ENCODE measurements around the gene ASCC1.
A peak's percentile ranks its signal among the peaks of the same experiment; 100 is the strongest.
"Not testable (repeated sequence)": the region's sequence is repeated elsewhere in the genome, so short reads cannot be mapped to it uniquely, and the experiment has no call there.

Gene ASCC1

DNA sequence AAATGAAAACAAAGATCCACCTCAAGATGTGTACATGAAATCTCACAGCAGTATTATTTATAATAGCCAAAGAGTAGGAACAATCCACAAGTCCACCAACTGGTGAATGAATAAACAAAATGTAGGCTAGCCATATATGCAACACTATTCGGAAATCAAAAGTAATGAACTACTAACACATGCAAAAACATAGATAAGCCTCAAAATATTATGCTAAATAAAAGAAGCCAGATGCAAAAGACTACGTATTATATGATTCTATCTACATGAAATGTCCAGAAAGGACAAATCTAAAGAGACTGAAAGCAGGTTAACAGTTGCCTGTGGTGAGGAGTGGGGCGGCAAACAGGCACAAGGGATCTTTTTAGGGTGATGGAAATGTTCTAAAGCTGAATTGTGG lies 49.0 kb downstream of the ASCC1 start:
- DNase-seq, result no peak

DNA sequence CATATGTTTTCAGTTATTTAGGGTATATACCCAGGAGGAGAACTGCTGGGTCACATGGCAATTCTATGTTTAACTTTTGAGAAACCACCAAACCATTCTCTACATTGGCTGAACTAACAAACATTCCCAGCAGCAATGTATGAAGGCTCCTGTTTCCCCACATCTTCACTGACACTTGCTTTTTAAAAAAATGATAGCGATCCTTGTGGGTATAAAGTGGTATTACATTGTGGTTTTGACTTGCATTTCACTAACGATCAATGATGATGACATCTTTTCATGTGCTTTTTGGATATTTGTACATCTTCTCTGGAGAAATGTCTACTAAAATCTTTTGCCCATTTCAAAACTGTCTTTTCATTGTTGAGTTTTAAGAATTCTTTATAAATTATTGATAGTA lies 51.5 kb downstream of the ASCC1 start:
- DNase-seq, result no peak

DNA sequence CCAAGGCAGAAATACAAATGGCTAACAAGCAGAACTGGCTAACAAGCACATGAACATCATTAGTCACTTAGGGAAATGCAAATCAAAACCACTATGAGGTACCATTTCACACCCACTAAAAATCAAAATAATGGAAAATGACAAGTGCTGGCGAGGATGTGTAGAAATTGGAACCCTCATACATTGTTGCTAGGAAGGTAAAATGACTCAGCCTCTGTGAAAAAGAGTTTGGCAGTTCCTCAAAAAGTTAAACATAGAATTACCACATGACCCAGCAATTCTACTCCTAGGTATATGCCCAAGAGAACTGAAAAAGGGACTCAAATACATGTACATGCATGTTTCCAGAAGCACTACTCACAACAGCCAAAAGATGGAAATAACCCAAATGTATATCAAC lies 53.1 kb downstream of the ASCC1 start:
- no peak for DNase-seq

DNA sequence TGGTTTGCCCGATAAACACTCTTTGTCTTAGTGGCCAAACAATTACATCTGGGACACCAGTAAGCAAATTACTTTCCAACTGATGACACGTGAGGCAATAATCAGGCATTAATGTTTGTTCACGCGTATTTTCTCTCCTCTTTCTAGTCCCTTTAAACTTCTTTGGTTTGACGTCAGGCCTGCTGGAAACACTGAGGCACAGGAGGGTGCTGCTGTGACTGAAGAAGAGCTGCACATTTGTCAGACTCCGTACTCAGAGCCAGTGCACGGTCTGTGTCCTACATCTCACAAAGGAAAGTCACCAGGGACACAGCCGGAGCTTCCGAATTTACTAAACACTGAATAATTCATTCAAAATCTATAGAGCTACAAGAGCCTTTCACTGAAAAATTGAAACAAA lies 57.9 kb downstream of the ASCC1 start:
- DNase-seq, result peak; percentile 71

DNA sequence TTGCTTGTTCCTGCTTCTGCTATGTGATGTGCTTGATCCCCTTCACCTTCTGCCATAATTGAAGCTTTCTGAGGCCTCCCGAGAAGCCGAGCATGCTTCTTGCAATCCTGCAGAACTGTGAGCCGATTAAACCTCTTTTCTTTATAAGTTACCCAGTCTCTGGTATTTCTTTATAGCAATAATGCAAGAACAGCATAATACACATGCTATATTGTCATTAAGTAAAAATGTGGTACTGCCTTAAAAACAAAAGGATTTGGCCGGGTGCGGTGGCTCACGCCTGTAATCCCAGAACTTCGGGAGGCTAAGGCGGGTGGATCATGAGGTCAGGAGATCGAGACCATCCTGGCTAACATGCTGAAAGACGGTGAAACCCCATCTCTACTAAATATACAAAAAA lies 59.9 kb downstream of the ASCC1 start:
- DNase-seq, result no peak

DNA sequence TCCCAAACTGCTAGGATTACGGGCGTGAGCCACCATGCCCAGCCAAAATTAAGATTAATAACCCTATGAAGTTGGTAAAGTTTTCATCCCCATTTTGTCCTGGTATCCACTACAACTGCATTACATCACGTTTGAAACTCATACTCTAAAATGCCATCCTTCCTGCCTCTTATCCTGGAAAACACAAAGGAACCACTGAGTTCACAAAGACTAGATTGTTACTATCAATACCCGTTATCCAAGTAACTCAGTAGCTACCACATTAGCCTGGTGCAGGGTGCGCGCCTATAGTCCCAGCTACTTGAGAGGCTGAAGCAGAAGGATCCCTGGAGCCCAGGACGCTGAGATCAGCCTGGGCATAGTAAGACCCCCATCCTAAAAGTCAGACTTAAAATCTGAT lies 63.8 kb downstream of the ASCC1 start:
- no peak for DNase-seq

DNA sequence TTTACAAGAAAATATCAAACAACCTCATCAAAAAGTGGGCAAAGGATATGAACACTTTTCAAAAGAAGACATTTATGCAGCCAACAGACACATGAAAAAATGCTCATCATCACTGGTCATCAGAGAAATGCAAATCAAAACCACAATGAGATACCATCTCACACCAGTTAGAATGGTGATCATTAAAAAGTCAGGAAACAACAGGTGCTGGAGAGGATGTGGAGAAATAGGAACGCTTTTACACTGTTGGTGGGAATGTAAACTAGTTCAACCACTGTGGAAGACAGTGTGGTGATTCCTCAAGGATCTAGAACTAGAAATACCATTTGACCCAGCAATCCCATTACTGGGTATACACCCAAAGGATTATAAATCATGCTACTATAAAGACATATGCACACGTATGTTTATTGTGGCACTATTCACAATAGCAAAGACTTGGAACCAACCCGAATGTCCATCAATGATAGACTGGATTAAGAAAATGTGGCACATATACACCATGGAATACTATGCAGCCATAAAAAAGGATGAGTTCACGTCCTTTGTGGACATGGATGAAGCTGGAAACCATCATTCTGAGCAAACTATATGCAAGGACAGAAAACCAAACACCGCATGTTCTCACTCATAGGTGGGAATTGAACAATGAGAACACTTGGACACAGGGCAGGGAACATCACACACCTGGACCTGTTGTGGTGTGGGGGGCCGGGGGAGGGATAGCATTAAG lies 65.2 kb downstream of the ASCC1 start:
- not testable (repeated sequence) for DNase-seq

DNA sequence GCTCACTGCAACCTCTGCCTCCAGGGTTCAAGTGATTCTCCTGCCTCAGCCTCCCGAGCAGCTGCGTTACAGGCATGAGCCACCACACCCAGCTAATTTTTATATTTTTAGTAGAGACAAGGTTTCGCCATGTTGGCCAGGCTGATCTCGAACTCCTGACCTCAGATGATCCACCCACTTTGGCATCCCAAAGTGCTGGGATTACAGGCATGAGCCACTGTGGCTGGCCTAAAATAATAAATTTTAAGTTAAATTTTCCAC lies 68.8 kb downstream of the ASCC1 start:
- DNase-seq, result not testable (repeated sequence)

DNA sequence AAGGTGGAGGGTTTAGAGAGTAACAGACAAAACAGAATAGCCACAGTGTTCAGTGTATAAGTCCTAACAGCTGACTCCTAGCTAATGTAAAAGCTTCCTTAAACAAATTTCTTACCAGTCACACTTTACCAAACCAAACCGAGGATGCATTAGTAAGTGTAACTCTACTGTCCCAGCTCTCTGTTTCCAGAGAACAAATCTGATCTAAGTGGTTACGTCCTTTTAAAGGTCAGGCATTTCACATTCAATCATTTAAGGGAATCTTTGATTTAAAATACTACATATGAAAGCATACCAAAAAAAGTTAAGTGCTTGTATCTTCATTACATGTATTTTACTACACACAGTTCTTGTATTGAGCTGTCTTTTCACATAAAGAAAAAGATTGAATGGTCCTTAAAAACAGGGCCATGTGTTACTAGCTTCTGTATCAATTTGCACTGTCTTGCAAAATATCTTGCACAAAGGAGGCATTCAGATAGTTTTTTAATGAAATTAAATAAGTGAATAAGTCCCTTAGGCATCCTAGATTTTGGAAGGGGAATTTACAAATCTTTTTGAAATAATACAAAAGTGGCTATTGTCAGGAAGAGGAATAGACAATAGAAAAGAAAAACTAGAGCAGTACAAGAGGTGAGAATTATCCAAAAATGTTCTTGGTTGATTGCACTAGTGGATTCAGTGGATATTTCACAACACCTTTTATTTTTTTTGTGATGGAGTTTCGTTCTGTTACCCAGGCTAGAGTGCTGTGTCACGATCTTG lies 69.3 kb downstream of the ASCC1 start:
- no peak for DNase-seq

DNA sequence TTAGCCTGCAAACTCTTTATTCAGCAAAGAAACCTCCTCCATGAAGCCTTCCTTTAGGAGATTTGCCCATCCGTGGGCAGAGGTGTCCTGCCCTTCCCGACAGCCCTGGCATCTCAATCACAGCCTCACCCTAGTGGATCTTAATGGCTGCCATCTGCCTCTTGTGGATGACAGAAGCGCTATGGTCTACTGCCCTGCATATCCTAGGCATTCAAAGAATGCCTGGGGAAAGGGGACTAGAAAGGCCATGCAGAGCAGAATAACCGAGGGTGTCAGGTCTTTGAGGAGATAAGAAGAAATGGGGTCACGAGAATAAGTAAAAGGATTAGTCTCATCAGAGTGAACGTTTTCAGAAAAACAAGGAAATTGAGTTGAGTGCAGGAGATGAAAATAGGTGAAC lies 70.0 kb downstream of the ASCC1 start:
- peak; percentile 64 for DNase-seq

DNA sequence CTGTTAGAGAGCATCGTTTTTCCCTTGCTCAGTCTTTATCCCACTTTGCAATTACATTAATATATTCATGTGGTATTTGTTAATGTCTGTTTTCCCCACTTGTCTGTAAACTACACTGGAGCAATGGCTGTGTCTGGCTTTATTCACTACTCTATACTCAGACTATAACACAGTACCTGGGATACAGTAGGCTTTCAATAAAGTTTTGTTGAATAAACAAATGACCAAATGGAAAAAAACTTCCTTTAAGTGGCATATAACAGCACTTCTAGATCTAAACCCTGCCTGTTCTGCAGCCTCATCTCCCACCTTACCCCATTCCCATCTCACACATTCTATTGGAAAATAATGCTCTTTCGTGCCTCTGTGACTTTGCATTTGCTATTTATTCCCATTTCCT lies 70.4 kb downstream of the ASCC1 start:
- no peak for DNase-seq

DNA sequence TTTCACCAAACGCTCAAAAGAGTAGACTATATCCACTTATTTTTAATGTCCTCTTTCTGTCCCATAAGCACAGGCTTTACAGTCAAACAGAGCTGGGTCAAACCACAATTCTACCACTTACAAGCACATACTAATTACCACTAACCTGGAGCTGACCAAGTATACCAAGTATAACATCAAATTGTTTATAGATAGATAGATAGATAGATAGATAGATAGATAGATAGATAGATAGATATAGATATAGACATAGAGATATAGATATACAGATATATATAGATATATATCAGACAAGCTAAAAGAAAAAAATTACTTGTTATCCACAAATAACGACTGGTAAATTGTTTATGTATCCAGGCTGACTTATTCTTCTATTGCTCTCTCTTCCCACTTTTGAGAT lies 75.2 kb downstream of the ASCC1 start:
- no peak for DNase-seq

DNA sequence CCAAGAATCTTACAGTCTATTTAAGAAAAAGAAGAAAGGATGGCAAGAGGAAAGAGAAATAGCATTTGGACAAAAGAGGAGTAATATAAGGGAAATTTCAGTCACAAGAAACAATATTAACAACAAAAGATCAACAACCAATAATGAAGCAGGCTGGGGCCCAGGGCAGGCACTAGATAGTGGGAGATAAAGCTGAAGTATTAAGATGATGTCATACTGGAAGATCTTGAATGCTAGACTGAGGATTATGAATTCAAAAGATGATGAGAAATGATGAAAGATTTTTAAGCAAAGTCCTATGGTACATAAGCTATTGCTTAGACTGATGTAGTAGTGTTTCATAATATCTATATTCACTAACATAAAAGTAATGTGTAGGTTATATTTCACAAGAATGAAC lies 75.9 kb downstream of the ASCC1 start:
- no peak for DNase-seq

DNA sequence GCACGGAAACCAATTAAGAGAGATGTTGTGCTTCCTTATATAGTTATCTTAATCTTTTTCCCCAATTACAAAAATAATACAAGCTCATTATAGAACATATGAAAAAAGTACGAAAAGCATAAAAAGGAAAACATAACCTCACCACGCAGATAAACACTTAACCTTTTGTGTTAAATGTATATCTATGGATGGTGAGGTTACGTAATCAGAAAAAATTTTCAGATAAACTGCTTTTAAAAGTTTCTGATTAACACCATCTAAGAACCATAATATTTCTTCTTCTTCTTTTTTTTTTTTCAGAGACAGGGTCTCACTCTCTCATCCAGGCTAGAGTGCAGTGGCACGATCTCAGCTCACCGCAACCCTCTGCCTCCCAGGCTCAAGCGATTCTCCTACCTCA lies 78.5 kb downstream of the ASCC1 start:
- no peak for DNase-seq

DNA sequence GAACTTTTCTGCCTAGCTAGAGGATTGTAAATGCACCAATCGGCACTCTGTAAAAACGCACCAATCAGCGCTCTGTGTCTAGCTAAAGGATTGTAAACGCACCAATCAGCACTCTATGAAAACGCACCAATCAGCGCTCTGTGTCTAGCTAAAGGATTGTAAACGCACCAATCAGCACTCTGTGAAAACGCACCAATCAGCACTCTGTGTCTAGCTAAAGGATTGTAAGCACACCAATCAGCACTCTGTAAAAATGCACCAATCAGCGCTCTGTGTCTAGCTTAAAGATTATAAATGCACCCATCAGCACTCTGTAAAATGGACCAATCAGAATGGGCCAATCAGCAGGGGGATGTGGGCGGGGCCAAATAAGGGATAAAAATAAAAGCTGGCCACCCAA lies 79.9 kb downstream of the ASCC1 start:
- not testable (repeated sequence) for DNase-seq

DNA sequence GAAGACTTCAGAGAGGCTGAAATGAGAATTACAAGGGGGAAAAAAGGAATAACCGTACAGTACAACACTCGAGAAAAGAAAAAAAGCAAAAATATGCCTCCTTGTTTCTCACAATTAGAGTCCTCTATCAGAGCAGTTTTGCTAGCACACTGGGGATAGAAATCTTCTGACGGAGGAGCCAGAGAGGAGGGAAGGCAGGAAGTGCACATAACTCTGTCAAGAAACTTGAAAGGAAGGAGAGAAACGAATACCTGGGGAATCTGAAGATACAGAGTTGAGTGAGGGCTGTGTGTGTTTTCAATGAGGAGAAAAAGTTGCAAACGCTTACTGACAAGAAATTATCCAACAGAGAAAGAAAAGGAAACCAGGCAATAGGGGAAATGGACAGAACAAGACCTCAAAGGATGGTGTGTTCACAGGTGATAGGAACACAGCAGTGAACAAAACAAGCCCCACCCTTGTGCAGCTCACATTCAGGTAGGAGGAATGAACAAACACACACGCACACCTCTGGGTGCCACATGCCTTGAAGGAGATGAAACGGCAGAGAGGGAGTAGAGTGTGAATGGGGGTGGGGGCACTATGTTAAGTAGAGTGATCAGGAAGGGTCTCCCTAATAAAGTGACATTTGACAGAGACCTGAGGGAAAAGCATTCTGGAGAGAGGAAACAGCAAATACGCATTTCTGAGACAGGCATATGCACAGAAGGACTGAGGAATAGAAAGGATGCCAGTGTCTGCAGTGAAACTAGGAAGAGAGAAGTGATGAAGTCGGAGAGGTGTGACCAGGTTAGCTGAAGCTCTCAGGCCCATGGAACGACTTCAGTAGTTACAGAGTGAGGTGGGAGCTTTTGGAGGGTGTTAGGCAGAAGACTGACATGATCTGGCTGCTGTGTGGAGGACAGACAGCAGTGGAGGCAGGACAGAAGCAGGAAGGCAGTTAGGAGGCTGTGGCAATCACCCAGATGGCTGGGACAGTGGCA lies 81.0 kb downstream of the ASCC1 start:
- DNase-seq, result no peak

DNA sequence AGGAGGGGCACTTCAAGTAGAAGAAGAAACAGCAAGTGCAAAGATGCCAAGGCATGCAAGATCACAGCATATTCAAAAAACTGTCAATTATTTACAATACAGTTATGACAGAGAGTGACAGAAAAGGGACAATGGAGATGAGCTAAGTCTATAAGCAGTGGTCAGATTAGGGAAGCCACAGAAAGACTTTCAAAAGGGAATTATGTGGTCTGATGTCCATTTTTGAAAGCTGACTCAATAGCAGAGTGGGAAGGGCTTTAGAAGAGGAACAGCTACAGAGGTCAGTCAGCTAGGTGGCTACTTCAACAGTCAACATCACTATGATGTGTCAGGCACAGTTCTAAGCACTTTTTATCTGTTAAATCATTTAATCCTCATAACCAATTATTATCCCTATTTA lies 82.6 kb downstream of the ASCC1 start:
- no peak for DNase-seq

DNA sequence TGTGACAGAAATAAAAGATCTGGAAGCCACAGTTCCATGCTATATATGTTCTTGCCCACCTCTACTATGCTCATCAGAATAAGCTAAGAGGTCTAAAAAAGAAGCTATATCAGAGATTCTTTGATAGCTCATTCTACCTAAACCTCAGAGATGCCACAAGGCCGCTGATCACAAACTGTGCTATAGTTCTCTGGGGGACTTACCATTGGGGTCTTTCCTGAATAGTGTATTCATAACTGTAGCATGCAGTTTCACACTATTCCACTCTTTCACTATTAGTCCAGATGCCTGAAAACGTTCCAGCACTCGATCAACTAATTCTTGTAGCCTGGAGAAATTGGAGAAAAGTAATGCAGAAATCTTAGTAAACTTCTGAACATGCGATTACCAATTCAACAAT lies 83.2 kb downstream of the ASCC1 start:
- DNase-seq, result no peak

DNA sequence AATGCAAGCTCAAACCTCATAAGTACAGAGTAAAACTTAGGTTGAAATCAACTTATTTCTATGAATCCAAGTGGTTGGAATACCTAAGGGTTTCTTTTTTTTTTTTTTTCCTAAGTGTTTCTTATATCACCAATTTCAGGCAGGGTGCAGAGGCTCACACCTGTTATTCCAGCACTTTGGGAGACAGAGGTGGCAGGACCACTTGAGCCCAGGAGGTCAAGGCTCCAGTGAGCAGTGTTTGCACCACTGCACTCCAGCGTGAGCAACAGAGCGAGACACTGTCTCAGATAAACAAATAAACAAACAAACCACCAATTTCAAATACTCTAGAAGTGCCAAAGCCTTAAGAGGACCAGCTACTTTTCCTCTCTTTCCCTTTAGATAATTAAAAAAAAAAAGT lies 88.5 kb downstream of the ASCC1 start:
- no peak for DNase-seq

DNA sequence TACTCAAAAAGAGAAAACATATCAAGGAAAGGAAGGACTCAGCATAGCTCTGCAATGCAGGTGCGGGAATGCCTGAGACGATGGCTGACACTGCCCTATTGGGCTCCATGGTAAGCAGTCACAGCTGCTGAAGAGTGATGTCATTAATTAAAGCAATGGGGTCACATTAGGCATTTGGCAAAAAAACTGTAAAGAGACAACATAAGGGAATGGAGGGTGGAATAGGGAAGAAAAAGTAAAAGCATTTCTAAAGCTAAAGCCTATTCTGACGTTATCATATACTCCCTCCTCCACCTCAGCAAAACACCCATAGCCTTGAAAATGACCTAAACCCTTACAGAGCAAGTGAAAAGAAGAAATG lies 89.2 kb downstream of the ASCC1 start:
- DNase-seq, result no peak

DNA sequence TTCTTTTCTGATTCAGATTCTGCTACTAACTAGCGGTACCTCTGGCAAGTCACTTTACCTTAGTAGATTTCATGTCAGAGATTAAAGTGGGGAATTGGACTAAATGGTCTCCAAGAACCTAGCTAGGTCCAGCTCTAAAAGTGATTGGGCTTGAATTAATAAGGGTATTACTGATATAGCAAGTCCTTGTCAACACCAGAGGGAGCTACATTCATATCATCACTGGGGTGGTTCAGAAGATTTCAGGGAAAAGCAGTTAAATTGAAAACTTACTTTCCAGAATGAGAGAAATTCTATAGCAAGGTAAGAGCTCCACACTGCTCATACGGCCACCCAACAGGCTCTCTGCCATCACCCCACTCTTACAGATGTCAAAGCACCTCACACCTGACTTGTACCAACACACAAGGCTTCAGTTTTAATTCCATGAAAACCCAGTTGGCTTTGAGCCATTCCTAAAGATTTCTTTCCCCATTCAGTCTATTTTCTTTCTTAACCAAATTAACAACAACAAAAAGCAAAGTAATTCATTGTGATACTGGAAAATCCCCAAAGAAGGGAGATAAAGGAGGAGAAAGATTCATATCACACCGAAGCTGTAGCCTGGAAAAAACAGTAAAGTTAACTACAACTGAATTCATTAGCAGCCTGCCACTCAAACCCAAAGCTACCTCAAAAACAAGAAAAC lies 89.7 kb downstream of the ASCC1 start:
- peak; percentile 14 for DNase-seq

DNA sequence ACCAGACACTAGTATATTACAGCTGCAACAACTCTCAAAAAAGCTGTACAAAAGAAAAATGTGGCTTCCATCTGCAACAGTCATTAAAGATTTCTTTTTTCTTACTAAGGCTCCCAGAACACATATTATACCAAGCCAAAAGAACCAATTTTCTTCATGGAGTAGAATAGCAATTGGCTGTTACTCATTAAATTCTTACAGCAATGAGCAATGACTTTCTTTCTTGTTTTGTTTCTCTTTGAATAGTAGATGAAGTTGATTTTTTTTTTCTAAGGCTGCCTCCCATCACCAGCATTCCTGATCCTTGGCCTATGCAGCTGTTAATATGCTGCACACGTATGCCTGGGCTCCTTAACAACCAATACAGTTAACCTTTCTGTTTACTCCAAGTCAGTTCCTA lies 91.1 kb downstream of the ASCC1 start:
- peak; percentile 48 for DNase-seq

DNA sequence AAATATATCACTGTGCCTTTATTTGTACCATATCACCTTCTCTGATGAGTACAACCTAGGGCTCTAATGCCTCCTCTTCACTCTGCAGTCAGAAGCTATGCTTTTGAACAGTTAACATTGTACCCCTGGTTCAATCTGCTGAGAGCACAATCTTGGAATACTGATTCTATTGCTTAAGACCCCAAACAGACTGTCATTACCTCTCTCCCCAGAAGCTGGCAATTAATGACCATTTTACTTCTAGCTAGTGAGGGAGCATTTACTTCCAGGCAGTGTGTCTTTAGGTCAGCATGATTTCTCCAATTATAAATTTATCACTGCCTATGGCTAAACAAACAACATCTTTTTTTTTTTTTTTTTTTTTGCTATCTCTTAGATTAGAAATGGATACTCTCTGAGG lies 91.7 kb downstream of the ASCC1 start:
- DNase-seq, result peak; percentile 11

All from eye (tissue), 1 donor.